ENCODE data around the gene KLHL8.

The KLHL8 gene

GRCh38 chr4:87118826-87119225 is 101.6 kb downstream of the KLHL8 start:
- DNase-seq: no peak

DNA sequence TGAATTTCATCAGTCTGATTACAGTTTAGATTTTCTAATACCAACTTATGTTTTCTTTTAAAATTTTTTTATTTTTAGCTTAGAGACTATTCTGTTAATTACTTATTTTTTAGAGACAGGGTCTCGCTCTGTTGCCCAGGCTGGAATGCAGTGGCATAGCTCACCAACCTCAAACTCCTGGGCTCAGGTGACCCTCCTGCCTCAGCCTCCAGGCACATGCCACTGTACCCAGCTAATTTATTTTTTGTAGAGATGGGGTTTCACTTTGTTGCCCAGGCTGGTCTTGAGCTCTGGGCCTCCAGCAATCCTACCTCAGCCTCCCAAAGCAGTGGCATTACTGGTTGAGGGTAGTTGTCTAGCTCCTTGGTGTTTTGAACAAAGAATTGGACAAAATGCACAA is 102.0 kb downstream of the KLHL8 start:
- no peak for DNase-seq

GRCh38 chr4:87117732-87118075 is 102.7 kb downstream of the KLHL8 start:
- no peak for DNase-seq

DNA sequence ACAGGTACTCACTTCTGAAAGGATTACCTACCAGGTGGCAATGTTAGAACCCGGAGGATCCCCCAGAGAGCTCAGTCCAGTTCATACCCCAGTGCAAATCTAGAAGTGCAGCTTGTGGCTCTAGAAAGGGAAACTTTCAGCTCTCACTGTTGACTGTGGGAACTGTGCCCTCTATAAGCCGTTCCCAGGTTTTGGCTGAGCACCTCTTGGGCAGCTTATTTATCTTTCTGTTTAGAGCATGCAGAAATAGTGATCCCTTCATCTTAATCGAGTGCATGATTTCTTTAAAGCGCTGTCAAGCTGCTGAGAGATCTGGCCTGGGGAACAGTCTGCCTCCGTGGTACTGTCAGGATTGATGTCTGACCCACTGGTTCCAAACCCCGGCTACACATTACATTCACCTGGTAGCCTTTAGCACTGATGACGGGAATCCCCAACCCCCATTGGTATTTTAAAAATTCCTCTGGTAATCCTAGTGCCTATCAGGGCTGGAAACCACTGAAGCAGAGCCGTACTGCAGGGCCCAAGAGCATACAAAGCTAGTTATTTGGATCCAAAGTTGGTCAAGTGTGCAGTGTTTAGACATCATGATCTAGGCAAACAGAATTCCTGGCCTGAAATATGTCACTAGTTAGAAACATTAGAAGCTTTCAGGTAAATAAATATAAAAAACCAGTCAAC is 103.2 kb downstream of the KLHL8 start:
- no peak for DNase-seq

DNA sequence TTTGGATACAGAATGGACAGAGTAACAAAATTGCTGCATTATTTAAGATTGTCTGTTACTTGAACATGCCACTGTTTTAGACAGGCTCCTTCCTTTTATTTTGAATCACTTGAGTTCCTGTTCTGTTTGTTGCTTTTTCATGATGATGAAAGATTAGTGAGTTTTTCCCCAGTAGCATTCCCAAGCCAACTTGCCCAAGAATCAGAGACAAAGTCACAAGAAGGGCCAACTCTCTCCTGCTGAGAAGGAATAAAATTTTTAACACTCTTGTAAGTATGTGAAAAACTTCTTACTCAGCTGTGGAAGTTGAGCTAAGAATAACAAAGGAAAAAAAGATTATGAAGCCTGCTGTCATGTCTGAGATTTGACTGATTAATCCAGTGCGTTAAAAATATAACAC is 104.2 kb downstream of the KLHL8 start:
- no peak for DNase-seq

- no peak for DNase-seq
Observed at GRCh38 chr4:87114245-87115062, 106.0 kb downstream of the KLHL8 start.

DNA sequence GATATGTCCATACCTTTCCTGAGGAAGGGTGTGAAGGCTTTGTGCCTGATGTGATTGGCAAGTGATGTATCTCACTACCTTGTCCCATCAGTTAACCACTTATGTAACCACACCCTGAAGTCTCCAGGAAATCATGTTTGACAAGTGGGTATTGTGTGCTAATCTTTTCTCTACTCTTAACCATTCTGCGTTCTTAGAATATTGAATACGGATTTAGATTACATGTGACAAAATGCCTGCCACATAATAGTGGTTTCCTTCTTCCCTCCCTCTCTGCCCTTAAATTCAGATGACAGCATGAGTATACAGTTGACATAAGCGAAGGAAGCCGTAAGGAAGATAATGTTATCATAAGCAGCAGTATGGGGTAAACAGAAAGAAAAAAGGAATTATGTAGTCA is 108.4 kb downstream of the KLHL8 start:
- DNase-seq: no peak

All from stimulated activated CD4-positive, alpha-beta T cell treated with anti-CD3 and anti-CD28 coated beads, Interleukin-15, amount 100 ng/mL, for 24 hours (primary cell).